HepG2 (cell line): ENCODE measurements around the gene RTBDN. TPM values are rescaled to one million over a fixed set of nuclear protein-coding genes. Genes with fewer than 3 reads are reported as not detected.
A peak's percentile ranks its signal among the peaks of the same experiment; 100 is the strongest.

Experiments used
- ARID2 ChIP-seq: sonication (generic); formaldehyde crosslinking; IDR thresholded peaks from 2 replicates; pipeline ENCODE4 v1.8.1; 2022; ENCODE audit warnings: mild to moderate bottlenecking, missing genetic modification reagents, borderline replicate concordance
- FOXA3 ChIP-seq: IDR thresholded peaks from 2 replicates; pipeline ENCODE4 v1.6.1; 2016; ENCODE audit warnings: missing genetic modification reagents, missing compliant biosample characterization
- KLF9 ChIP-seq: IDR thresholded peaks from 2 replicates; pipeline ENCODE4 v1.6.1; 2016; ENCODE audit warnings: low read depth
- MBD4 ChIP-seq: IDR thresholded peaks from 2 replicates; pipeline ENCODE4 v1.6.1; 2012; ENCODE audit warnings: low read length, inconsistent platforms, borderline replicate concordance
- NCOA2 ChIP-seq: sonication (generic); formaldehyde crosslinking; IDR thresholded peaks from 2 replicates; pipeline ENCODE4 v1.8.0; 2022; ENCODE audit warnings: inconsistent platforms
- PHF8 ChIP-seq: sonication (generic); formaldehyde crosslinking; IDR thresholded peaks from 2 replicates; pipeline ENCODE4 v1.5.0; 2020; ENCODE audit warnings: missing genetic modification reagents
- REPIN1 ChIP-seq: sonication (generic); formaldehyde crosslinking; IDR thresholded peaks from 2 replicates; pipeline ENCODE4 v1.8.0; 2022; ENCODE audit warnings: missing genetic modification reagents, low read depth, mild to moderate bottlenecking, borderline replicate concordance
- RXRA ChIP-seq: sonication (generic); formaldehyde crosslinking; IDR thresholded peaks from 2 replicates; pipeline ENCODE4 v1.5.1; 2020; ENCODE audit warnings: missing genetic modification reagents
- SUZ12 ChIP-seq: fragments of 150-350 bp; IDR thresholded peaks from 2 replicates; pipeline ENCODE4 v1.6.1; 2014; ENCODE audit warnings: low read depth, low read length
- YEATS2 ChIP-seq: sonication (generic); formaldehyde crosslinking; IDR thresholded peaks from 2 replicates; pipeline ENCODE4 v1.4.0; 2020; ENCODE audit warnings: missing genetic modification reagents, borderline replicate concordance
- ZFYVE20 ChIP-seq: sonication (generic); formaldehyde crosslinking; IDR thresholded peaks from 2 replicates; pipeline ENCODE4 v1.8.0; 2023; ENCODE audit warnings: low read depth, mild to moderate bottlenecking, moderate library complexity, missing genetic modification reagents, borderline replicate concordance
- ZNF556 ChIP-seq: sonication (generic); formaldehyde crosslinking; IDR thresholded peaks from 2 replicates; pipeline ENCODE4 v1.4.0; 2020; ENCODE audit warnings: mild to moderate bottlenecking, missing genetic modification reagents, borderline replicate concordance
- ZNF589 ChIP-seq: sonication (generic); formaldehyde crosslinking; conservative IDR thresholded peaks from 2 replicates; pipeline ENCODE4 v1.8.0; 2022; ENCODE audit warnings: mild to moderate bottlenecking, moderate library complexity, missing genetic modification reagents
- polyA plus RNA-seq, 8 experiments: library from polyadenylated mRNA; depleted of rRNA in 3 of 8; stranded (reverse) in 7 of 8; unstranded in 1 of 8; fragments of >200 nt; fragmentation: Illumina TruSeq in 4 of 8; extraction: Trizol in 4 of 8; gene quantifications; 2 replicates each; pipeline versions ENCODE4 v1.2.1 to v1.2.3, GENCODE V29; 2011 to 2016; ENCODE audit warnings: low read depth in 4 of 8, missing spikeins in 1 of 8, mixed read lengths in 1 of 8; ENCODE audit not compliant: insufficient read depth in 1 of 8
- total RNA-seq, 5 experiments: library from RNA; depleted of rRNA; stranded (reverse); fragments of >200 nt; fragmentation: Illumina TruSeq; extraction: Trizol; gene quantifications; 2 replicates each; pipeline ENCODE4 v1.2.3, GENCODE V29; 2016; ENCODE audit warnings: low read depth in 1 of 5
- TF ChIP-seq, protein P1 (sequence below): sonication (generic); formaldehyde crosslinking; IDR thresholded peaks from 2 replicates; pipeline ENCODE4 v1.4.0; 2020; ENCODE audit warnings: mild to moderate bottlenecking, missing genetic modification reagents, borderline replicate concordance
- TF ChIP-seq, protein P2 (sequence below): sonication (generic); formaldehyde crosslinking; IDR thresholded peaks from 2 replicates; pipeline ENCODE4; 2020; ENCODE audit warnings: missing genetic modification reagents, mild to moderate bottlenecking, borderline replicate concordance
- TF ChIP-seq, protein P3 (sequence below): sonication (generic); formaldehyde crosslinking; IDR thresholded peaks from 2 replicates; pipeline ENCODE4 v1.4.0; 2020; ENCODE audit warnings: low read depth, mild to moderate bottlenecking, missing genetic modification reagents
- TF ChIP-seq, protein P4 (sequence below): sonication (generic); formaldehyde crosslinking; IDR thresholded peaks from 2 replicates; pipeline ENCODE4 v1.9.0; 2021; ENCODE audit warnings: mild to moderate bottlenecking, missing genetic modification reagents

Gene RTBDN
- total and polyA plus RNA-seq, 2 of the 13 experiments (the other 11 are each of a cell fraction or from before 2014, with no cell fraction given), result 0.27 to 0.48 TPM

DNA sequence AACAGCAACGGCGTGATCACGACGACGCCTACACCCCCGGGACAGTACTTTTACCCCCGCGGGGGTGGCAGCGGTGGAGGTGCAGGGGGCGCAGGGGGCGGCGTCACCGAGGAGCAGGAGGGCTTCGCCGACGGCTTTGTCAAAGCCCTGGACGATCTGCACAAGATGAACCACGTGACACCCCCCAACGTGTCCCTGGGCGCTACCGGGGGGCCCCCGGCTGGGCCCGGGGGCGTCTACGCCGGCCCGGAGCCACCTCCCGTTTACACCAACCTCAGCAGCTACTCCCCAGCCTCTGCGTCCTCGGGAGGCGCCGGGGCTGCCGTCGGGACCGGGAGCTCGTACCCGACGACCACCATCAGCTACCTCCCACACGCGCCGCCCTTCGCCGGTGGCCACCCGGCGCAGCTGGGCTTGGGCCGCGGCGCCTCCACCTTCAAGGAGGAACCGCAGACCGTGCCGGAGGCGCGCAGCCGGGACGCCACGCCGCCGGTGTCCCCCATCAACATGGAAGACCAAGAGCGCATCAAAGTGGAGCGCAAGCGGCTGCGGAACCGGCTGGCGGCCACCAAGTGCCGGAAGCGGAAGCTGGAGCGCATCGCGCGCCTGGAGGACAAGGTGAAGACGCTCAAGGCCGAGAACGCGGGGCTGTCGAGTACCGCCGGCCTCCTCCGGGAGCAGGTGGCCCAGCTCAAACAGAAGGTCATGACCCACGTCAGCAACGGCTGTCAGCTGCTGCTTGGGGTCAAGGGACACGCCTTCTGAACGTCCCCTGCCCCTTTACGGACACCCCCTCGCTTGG is 42.1 kb downstream of the RTBDN start (continued):
- TF ChIP-seq YEATS2 (CRISPR knock-in tag), result no peak; the same call in 1 of the 2 replicates
- no peak for TF ChIP-seq ZNF589 (CRISPR knock-in tag)
- peak; percentile 75; the same call in 1 of the 2 replicates for TF ChIP-seq RXRA (CRISPR knock-in tag)
- TF ChIP-seq KLF9, result peak; percentile 76; the same call in 1 of the 2 replicates
- TF ChIP-seq PHF8 (CRISPR knock-in tag), result peak; percentile 63
- TF ChIP-seq REPIN1 (CRISPR knock-in tag), result peak; percentile 38; the same call in 1 of the 2 replicates
- no peak for TF ChIP-seq MBD4
- TF ChIP-seq, protein P1, sequence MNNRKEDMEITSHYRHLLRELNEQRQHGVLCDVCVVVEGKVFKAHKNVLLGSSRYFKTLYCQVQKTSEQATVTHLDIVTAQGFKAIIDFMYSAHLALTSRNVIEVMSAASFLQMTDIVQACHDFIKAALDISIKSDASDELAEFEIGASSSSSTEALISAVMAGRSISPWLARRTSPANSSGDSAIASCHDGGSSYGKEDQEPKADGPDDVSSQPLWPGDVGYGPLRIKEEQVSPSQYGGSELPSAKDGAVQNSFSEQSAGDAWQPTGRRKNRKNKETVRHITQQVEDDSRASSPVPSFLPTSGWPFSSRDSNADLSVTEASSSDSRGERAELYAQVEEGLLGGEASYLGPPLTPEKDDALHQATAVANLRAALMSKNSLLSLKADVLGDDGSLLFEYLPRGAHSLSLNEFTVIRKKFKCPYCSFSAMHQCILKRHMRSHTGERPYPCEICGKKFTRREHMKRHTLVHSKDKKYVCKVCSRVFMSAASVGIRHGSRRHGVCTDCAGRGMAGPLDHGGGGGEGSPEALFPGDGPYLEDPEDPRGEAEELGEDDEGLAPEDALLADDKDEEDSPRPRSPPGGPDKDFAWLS, result no peak
- peak; percentile 40; the same call in 1 of the 2 replicates for TF ChIP-seq FOXA3 (CRISPR knock-in tag)
- TF ChIP-seq, protein P2, sequence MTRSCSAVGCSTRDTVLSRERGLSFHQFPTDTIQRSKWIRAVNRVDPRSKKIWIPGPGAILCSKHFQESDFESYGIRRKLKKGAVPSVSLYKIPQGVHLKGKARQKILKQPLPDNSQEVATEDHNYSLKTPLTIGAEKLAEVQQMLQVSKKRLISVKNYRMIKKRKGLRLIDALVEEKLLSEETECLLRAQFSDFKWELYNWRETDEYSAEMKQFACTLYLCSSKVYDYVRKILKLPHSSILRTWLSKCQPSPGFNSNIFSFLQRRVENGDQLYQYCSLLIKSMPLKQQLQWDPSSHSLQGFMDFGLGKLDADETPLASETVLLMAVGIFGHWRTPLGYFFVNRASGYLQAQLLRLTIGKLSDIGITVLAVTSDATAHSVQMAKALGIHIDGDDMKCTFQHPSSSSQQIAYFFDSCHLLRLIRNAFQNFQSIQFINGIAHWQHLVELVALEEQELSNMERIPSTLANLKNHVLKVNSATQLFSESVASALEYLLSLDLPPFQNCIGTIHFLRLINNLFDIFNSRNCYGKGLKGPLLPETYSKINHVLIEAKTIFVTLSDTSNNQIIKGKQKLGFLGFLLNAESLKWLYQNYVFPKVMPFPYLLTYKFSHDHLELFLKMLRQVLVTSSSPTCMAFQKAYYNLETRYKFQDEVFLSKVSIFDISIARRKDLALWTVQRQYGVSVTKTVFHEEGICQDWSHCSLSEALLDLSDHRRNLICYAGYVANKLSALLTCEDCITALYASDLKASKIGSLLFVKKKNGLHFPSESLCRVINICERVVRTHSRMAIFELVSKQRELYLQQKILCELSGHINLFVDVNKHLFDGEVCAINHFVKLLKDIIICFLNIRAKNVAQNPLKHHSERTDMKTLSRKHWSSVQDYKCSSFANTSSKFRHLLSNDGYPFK, result no peak
- TF ChIP-seq, protein P3, sequence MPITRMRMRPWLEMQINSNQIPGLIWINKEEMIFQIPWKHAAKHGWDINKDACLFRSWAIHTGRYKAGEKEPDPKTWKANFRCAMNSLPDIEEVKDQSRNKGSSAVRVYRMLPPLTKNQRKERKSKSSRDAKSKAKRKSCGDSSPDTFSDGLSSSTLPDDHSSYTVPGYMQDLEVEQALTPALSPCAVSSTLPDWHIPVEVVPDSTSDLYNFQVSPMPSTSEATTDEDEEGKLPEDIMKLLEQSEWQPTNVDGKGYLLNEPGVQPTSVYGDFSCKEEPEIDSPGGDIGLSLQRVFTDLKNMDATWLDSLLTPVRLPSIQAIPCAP (CRISPR knock-in tag), result no peak
- no peak for TF ChIP-seq SUZ12
- TF ChIP-seq, protein P4, sequence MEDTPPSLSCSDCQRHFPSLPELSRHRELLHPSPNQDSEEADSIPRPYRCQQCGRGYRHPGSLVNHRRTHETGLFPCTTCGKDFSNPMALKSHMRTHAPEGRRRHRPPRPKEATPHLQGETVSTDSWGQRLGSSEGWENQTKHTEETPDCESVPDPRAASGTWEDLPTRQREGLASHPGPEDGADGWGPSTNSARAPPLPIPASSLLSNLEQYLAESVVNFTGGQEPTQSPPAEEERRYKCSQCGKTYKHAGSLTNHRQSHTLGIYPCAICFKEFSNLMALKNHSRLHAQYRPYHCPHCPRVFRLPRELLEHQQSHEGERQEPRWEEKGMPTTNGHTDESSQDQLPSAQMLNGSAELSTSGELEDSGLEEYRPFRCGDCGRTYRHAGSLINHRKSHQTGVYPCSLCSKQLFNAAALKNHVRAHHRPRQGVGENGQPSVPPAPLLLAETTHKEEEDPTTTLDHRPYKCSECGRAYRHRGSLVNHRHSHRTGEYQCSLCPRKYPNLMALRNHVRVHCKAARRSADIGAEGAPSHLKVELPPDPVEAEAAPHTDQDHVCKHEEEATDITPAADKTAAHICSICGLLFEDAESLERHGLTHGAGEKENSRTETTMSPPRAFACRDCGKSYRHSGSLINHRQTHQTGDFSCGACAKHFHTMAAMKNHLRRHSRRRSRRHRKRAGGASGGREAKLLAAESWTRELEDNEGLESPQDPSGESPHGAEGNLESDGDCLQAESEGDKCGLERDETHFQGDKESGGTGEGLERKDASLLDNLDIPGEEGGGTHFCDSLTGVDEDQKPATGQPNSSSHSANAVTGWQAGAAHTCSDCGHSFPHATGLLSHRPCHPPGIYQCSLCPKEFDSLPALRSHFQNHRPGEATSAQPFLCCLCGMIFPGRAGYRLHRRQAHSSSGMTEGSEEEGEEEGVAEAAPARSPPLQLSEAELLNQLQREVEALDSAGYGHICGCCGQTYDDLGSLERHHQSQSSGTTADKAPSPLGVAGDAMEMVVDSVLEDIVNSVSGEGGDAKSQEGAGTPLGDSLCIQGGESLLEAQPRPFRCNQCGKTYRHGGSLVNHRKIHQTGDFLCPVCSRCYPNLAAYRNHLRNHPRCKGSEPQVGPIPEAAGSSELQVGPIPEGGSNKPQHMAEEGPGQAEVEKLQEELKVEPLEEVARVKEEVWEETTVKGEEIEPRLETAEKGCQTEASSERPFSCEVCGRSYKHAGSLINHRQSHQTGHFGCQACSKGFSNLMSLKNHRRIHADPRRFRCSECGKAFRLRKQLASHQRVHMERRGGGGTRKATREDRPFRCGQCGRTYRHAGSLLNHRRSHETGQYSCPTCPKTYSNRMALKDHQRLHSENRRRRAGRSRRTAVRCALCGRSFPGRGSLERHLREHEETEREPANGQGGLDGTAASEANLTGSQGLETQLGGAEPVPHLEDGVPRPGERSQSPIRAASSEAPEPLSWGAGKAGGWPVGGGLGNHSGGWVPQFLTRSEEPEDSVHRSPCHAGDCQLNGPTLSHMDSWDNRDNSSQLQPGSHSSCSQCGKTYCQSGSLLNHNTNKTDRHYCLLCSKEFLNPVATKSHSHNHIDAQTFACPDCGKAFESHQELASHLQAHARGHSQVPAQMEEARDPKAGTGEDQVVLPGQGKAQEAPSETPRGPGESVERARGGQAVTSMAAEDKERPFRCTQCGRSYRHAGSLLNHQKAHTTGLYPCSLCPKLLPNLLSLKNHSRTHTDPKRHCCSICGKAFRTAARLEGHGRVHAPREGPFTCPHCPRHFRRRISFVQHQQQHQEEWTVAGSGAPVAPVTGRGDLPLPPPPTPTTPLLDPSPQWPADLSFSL (CRISPR knock-in tag), result no peak
- TF ChIP-seq NCOA2, result no peak
- TF ChIP-seq ZNF556, result no peak
- TF ChIP-seq ARID2 (CRISPR knock-in tag), result no peak
- no peak for TF ChIP-seq ZFYVE20 (CRISPR knock-in tag)
